ENCODE measurements around the gene STK11. TPM values are rescaled to one million over a fixed set of nuclear protein-coding genes. Genes with fewer than 3 reads are reported as not detected.
"Not testable (repeated sequence)": the region's sequence is repeated elsewhere in the genome, so short reads cannot be mapped to it uniquely, and the experiment has no call there.

The STK11 gene
- total and polyA plus RNA-seq, 3 donors from 2014 or later, result 194 to 209 (median 197) TPM

DNA sequence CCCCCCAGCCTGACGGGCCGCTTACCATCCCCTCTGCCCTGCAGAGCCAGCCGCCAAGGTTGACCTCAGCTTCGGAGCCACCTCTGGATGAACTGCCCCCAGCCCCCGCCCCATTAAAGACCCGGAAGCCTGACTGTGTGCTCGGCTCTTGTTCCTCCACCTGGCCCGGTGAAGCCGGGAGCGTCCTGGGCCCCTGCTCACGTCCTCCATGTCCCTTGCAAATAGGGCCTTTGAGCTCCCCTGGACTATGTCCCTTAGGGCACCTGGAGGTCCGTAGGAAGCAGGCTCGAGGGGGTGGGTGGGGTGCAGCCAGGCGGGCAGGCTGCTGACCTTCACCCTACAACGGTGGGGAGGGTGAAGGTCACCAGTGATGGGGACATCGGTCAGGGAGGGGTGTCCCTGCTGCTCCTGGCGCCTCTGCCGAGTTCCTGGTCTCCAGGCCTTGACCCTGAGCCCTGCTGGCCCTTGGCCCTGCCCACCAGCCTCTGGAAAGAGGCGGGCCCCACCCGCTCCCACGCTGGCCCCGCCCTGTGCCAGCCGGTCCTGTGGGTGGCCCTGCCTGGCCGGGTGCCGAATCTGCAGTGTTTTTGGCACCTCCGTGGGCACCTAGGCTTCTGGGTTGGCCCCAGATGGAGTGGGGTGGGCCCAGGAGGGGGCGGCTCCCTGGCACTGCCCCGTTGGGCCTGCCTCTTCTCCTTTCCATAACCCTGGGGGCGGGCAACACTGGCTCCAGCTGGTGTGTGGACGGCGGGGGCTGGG lies 39.3 kb downstream of the STK11 start:
- Histone ChIP-seq H3K4me3 (no peak overlapping the region), H3K36me3 (ENCODE audit: low read depth, missing control alignments) (no peaks in the 10 kb centered on the region), H3K27me3 (no peaks in the 10 kb centered on the region), H3K27ac (peak overlapping the region; percentile 79 to 99), H3K4me1 (peaks cover 68% of the 10 kb centered on the region), H3K9me3 (no peaks in the 10 kb centered on the region)
- TF ChIP-seq, protein P1, sequence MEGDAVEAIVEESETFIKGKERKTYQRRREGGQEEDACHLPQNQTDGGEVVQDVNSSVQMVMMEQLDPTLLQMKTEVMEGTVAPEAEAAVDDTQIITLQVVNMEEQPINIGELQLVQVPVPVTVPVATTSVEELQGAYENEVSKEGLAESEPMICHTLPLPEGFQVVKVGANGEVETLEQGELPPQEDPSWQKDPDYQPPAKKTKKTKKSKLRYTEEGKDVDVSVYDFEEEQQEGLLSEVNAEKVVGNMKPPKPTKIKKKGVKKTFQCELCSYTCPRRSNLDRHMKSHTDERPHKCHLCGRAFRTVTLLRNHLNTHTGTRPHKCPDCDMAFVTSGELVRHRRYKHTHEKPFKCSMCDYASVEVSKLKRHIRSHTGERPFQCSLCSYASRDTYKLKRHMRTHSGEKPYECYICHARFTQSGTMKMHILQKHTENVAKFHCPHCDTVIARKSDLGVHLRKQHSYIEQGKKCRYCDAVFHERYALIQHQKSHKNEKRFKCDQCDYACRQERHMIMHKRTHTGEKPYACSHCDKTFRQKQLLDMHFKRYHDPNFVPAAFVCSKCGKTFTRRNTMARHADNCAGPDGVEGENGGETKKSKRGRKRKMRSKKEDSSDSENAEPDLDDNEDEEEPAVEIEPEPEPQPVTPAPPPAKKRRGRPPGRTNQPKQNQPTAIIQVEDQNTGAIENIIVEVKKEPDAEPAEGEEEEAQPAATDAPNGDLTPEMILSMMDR (IDR thresholded peaks at IDR 0.05), result no peak
- TF ChIP-seq POLR2A (IDR thresholded peaks at IDR 0.05), result no peak
- 36 to 46% methylated on average over 12 to 28 of the region's 31 CpGs for WGBS, 2 donors
- peak; percentile 67 for DNase-seq
- intact Hi-C loops (cut with DNase I; ENCODE audit: low total_unique reads), result no loop called here

DNA sequence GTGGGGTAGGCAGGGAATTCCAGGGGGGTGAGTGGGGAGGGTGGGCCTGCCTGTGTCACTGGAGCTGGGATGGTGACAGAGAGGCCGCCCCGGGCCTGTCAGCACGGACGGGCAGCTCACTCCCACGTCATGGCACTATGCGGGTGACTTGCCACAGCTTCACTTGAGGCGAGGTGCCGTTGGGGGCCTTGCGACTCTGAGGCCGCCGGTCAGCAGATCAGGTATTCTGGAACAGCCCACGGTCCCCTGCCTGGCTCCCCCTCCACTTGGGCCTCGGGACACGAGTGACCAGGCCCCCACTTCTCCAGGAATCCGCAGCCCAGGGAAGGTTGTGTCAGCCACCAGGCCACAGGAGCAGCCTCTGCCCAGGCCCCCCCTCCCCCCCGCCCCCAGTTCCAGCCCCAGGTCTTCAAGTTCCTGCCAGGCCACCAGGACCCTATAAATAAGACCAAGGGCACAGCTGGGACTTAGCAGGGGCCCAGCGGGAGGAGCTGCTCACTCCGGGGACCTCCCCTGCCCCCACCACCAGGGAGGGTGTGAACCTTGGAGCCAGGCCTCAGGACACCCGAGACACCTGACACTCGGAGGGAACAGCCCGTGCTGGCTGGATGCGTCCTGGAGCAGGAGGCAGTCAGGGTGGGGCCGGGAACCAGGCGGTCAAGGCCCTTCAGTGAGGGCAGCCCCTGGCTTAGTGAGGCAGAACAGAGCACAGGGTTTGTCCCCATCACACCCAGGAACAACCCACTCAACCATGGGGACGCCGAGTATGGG lies 40.1 kb downstream of the STK11 start:
- WGBS, 2 donors, result 35 to 52% methylated on average over 5 to 26 of the region's 26 CpGs
- intact Hi-C loops (cut with DNase I; ENCODE audit: low total_unique reads), result no loop called here
- DNase-seq, result peak; percentile 88
- Histone ChIP-seq H3K4me1 (peaks cover 63% of the 10 kb centered on the region), H3K4me3 (no peak overlapping the region), H3K27ac (peak overlapping the region; percentile 79 to 99), H3K36me3 (ENCODE audit: low read depth, missing control alignments) (no peaks in the 10 kb centered on the region), H3K9me3 (no peaks in the 10 kb centered on the region), H3K27me3 (no peaks in the 10 kb centered on the region)
- TF ChIP-seq POLR2A (IDR thresholded peaks at IDR 0.05), result no peak
- TF ChIP-seq, protein P1 (IDR thresholded peaks at IDR 0.05), result no peak

DNA sequence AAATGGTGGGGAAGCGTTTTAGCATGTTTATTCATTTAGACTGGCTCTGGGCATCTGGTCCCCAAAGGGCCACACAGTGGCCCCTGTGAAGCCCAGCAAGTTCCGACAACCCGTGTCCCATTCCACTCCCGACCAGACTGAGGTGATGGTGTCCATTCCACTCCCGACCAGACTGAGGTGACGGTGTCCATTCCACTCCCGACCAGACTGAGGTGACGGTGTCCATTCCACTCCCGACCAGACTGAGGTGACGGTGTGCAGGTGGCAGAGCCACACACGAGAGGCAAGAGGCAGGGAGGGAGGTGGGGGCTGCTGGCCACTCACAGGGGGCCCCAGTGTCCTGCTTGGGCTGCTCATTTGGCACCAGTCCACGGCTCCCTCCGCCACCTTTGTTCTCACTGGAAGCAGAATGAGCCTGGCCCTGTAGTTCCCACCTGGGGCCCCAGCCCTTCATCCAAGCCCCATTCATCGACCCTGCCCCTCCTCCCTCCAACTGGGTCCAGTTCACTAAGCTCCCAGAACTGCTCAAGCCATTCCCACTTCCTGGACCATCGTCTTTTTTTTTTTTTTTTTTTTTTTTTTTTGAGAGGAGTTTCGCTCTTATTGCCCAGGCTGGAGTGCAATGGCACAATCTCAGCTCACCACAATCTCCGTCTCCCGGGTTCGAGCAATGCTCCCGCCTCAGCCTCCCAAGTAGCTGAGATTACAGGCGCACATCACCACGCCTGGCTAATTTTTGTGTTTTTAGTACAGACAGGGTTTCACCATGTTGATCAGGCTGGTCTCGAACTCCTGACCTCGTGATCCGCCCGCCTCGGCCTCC lies 40.9 kb downstream of the STK11 start:
- H3K4me1 ChIP-seq, result peaks cover 60% of the 10 kb centered on the region
- H3K4me3 ChIP-seq; H3K36me3 ChIP-seq (ENCODE audit: low read depth, missing control alignments); intact Hi-C loops (cut with DNase I; ENCODE audit: low total_unique reads); DNase-seq; H3K9me3 ChIP-seq; H3K27me3 ChIP-seq: not testable (repeated sequence)
- H3K27ac ChIP-seq, result peak overlapping the region; percentile 79 to 99
- 58 to 69% methylated on average over 21 to 22 of the region's 27 CpGs for WGBS, 2 donors

DNA sequence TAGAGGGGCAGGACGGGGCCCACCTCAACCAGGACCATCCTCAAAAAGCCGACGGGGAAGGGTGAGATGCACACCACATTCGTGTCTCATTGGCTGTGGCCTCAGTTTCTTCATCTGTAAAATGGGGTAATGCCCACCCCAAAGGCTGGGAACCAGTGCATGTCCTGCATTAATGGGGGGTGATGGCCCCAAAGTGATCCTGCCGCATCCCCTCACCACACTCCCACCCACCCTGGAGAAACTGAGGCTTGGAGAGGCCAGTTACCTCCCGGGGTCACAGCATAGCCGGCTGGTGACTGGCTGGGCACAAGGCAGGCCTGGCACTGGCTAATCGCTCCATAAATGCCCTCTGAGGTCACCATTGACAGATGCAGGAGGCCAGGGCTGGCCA lies 42.2 kb downstream of the STK11 start:
- Histone ChIP-seq H3K27me3 (no peaks in the 10 kb centered on the region), H3K36me3 (ENCODE audit: low read depth, missing control alignments) (no peaks in the 10 kb centered on the region), H3K4me1 (peaks cover 64% of the 10 kb centered on the region), H3K4me3 (peak overlapping the region in 1 of 2 donors; percentile 82), H3K27ac (peak overlapping the region; percentile 97 to 99), H3K9me3 (no peaks in the 10 kb centered on the region)
- intact Hi-C loops (cut with DNase I; ENCODE audit: low total_unique reads), result no loop called here
- no peak for DNase-seq
- TF ChIP-seq, protein P1 (IDR thresholded peaks at IDR 0.05), result no peak
- WGBS, 2 donors, result 69 to 76% methylated on average over 8 of the region's 8 CpGs

Data from testis (tissue), 3 donors.